HG02852 (cell line): ENCODE data around the gene IRF7.

Experiments used
- ATAC-seq: cut with Tn5 transposase; IDR thresholded peaks from one replicate; pipeline ENCODE4 v1.9.1; 2021; ENCODE audit warnings: mild to moderate bottlenecking, moderate library complexity; ENCODE audit not compliant: unreplicated experiment

The IRF7 gene

DNA sequence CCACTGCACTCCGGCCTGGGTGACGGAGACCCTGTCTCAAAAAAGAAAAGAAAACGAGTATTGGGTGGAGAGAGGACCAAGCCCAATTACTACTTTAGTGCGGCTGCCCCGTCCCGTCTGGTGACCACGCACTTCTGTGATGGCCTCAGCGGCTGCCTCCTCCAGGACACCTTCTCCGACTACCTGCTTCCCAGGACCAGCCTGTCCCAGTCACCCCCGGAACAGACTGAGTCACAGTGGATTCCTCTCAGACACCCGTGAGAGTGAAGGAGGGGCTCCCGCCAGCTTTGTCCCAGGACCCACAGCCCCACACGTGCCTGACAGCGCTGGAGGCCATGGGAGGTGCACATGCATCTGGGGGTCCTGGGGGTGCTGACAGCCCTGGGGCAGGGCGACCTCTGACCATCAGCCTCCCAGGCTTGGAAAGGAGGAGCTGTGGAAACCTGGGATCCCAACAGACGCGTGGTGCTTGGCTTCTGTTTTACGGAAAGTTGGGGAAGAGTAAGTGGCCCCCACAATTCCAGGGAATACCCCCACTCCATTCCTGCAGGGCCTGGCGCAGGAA is 26.1 kb upstream of the IRF7 start:
- no peak for ATAC-seq

- ATAC-seq: no peak
Observed at GRCh38 chr11:640021-640706, 24.4 kb upstream of the IRF7 start.

DNA sequence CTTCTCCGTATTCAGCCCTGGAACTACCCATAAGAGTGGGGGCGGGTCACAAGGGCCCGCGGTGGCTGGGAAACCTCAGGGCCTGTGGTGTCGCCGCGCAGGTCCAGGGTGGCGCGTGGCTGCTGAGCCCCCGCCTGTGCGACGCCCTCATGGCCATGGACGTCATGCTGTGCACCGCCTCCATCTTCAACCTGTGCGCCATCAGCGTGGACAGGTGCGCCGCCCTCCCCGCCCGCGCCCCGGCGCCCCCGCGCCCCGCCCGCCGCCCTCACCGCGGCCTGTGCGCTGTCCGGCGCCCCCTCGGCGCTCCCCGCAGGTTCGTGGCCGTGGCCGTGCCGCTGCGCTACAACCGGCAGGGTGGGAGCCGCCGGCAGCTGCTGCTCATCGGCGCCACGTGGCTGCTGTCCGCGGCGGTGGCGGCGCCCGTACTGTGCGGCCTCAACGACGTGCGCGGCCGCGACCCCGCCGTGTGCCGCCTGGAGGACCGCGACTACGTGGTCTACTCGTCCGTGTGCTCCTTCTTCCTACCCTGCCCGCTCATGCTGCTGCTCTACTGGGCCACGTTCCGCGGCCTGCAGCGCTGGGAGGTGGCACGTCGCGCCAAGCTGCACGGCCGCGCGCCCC is 23.7 kb upstream of the IRF7 start:
- no peak for ATAC-seq

- no peak for ATAC-seq
Observed at GRCh38 chr11:638631-639331, 23.0 kb upstream of the IRF7 start.

DNA sequence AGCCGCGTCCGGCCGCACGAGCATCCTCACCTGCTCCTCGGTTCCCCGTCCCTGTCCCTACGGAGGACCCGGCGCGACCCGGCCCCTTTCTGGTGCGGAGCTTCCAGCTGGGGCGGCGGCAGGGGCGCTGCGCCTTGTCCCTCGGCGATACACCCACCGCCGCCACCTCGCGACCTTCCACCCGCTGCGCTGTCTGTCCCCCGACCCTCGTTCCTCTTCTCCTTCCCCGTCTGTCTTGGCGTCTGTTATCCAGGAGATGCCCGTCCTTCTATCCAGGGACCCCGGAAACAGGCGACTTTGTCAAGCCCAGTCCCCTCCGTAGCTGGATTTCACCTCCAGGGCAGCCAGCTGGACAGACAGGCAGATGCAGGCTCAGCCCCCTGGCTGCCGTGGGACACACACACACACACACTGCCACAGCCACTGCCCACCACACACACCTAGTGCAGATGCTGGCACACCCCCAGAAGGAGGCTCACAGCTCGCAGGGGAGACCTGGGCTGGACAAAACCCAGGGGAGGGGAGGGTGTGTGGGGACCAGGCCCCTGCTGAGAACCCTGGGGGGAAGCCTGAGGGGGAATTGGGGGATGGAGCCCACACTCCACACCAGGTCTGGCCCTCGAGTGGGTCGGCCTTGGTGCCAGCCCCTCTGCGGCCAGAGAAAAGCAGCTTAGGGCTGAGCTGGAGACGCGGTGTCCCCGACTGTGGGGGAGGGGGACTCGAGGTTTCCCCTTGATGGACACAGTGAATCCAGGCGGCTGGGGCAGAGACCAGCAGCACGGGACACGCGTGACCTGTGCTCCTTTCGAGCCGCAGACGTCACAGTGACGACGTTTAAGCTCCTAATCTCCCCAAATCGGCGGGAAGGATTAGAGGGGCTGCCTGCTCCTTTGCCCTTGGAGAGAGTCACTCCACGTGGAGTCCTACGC is 22.1 kb upstream of the IRF7 start:
- no peak for ATAC-seq

DNA sequence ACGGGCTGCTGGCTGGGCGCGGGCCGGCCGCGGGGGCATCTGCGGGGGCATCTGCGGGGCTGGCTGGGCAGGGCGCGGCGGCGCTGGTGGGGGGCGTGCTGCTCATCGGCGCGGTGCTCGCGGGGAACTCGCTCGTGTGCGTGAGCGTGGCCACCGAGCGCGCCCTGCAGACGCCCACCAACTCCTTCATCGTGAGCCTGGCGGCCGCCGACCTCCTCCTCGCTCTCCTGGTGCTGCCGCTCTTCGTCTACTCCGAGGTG is 21.5 kb upstream of the IRF7 start:
- ATAC-seq: no peak

DNA sequence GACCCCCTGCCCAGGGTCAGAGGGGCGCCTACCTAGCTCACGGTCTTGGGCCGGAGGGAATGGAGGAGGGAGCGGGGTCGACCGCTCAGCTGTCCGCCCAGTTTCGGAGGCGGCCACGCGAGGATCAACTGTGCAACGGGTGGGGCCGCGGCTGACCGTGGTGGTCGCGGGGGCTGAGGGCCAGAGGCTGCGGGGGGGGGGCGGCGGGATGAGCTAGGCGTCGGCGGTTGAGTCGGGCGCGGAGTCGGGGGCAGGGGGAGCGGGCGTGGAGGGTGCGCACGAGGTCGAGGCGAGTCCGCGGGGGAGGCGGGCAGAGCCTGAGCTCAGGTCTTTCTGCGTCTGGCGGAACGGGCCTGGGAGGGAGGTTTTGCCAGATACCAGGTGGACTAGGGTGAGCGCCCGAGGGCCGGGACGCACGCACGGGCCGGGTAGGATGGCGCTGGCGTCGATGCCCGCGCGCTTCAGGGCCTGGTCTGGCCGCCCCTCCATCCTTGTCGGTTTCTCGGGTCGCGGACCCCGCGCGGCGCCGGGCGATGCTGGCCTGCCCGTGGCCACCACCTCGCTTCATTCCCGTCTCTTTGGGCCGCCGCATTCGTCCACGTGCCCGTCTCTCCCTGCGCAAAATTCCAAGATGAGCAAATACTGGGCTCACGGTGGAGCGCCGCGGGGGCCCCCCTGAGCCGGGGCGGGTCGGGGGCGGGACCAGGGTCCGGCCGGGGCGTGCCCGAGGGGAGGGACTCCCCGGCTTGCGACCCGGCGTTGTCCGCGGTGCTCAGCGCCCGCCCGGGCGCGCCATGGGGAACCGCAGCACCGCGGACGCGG is 21.0 kb upstream of the IRF7 start, which contains the start of gene DRD4:
DRD4 (plus strand) TSS at position 759 of the 822 bp plus-strand sequence; CDS start at position 795, 36 bp downstream.
- no peak for ATAC-seq

DNA sequence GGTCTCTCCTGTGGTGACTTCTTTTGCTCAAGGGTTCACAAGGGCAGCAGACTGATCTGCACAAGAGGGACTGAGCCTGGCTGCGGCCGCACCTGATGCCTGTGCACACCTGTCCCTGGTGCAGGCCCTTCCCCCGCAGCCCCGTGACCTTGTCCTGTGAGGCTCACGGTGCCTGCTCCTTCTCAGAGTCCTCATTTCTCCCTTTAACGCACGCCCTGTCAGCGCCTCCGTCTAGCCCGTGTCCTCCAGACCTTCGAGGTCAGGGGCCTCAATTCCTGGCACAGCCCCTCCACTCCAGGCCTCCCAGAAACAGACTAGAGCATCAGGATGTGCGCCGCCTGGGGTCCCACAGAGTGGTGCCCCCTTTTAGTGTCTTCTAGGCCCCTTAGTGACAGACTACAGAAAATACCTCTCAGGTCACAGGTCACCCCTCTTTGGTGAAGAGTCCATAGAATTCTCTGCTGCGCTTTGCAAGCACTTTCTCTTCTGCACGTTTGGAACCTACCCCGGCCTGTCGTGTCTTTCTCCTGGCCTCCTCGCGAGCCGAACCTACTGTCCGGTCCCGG is 20.3 kb upstream of the IRF7 start:
- no peak for ATAC-seq

- no peak for ATAC-seq
Observed at GRCh38 chr11:630871-631270, 15.1 kb upstream of the IRF7 start.

DNA sequence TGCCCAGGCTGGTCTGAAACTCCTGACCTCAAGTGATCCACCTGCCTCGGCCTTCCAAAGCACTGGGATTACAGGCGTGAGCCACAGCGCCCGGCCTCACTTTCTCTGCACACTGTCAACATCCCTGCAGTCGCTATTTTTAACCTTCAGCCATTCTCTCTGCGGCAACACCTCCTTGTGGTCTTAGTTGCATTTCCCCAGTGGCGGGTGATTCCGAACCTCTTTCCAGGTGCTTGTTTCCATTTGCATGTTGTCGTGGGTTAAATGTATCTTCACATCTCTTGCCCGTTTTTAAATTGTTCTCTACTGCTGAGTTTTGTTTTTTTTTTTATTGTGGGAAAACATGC is 13.5 kb upstream of the IRF7 start:
- no peak for ATAC-seq

DNA sequence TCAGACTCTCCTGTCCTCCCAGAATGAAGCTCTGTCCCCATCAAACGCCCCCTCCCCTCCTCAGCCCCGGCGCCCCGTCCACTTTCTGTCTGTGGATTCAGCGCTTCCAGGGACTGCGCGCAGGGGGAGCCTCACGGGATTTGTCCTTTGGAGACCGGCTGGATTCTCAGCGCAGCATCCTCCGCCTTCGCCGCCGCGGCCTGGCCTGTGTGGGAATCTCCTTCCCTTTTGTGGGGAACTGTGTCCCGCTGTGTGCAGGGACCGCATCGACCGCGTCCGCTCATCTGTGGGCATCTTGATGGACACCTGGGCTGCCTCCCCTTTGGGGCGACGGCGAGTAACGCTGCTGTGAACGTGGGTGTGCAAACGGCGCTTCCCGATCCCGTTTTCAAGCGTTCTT is 12.3 kb upstream of the IRF7 start:
- ATAC-seq: no peak

DNA sequence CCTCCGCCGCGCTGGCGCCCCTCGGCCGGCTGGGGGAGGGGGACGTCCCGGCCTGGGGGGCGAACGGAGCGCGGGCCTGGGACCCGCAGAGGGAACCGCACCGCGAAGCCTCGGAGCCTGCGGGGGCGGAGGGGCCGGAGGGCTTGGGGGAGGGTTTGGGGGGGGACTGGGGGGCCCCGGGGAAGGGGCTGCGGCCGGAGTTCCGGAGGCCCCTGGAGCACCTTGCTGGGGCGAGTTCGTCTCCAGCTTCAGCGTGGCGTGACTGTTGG is 11.5 kb upstream of the IRF7 start:
- no peak for ATAC-seq

DNA sequence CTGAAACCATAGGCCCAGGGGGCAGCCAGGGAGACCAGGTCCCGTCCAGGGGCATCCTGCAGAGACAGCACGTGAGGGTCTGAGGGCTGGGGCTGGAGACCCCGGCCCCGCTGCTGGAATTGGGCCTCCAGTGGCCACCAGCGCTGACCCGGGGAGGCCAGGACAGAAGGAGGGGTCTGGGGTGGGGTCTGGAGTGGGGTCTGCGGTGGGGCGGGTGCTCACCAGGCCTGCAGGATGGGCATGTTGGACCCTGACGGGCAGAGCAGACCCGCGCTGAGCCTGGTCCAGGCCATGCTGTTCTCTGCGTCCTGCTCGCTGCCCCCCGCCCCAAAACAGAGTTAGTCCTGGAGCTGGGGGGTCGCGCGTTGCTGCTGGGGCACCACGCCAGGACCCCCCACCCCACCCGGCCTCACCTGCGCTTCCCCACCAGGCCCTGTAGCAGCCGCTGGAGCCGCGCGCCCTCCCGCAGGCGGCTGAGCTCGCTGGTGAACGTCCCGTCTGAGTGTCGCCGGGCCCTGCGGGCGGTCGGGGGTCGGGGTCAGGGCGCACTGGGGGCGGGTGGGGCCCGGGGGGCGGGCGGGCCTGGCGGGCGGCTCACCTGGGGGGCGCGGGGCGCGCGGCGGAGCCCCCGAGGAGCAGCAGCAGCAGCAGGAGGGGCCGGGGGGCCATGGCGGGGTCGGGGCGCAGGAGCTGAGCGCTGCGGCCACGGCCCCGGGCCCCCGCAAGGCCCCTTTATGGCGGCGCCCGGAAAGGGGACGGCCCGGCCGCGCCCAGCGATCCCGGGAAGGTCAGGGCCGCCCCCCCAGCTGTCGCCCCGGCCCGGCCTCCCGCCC is 10.9 kb upstream of the IRF7 start, which contains the start of gene SCT:
SCT (minus strand) TSS at position 707 of the 833 bp plus-strand sequence; CDS start at position 669, 38 bp downstream.
- no peak for ATAC-seq

GRCh38 chr11:625636-626268 is 10.0 kb upstream of the IRF7 start:
- ATAC-seq: no peak

GRCh38 chr11:624705-625635 is 9.2 kb upstream of the IRF7 start, which contains the start of gene CDHR5:
CDHR5 (minus strand) TSS chr11:624955; CDS start chr11:624902, 53 bp downstream.
- no peak for ATAC-seq

- no peak for ATAC-seq
Observed at GRCh38 chr11:623999-624704, 8.4 kb upstream of the IRF7 start.

- no peak for ATAC-seq
Observed at GRCh38 chr11:623349-623869, 7.7 kb upstream of the IRF7 start.
